ACC112 (cell line): ENCODE results near the gene AGPAT3.

ENCODE experiments used
- H2AFZ ChIP-seq: fragments of 200-600 bp; sonication (generic); one replicate; pipeline ENCODE4 v1.6.0; 2017; ENCODE audit warnings: antibody characterized with exemption, low read length; ENCODE audit not compliant: unreplicated experiment
- H3K27ac ChIP-seq: fragments of 200-600 bp; sonication (generic); 2 replicates; pipeline ENCODE4 v1.5.1; 2014; ENCODE audit warnings: low read depth, mild to moderate bottlenecking, antibody characterized with exemption, low read length, moderate library complexity
- H3K27me3 ChIP-seq: fragments of 200-600 bp; sonication (generic); 2 replicates; pipeline ENCODE4 v1.6.1; 2014; ENCODE audit warnings: mild to moderate bottlenecking, antibody characterized with exemption, low read length, moderate library complexity, mixed read lengths; ENCODE audit not compliant: insufficient read depth
- H3K36me3 ChIP-seq: fragments of 200-600 bp; sonication (generic); 2 replicates; pipeline ENCODE4 v1.6.1; 2016; ENCODE audit warnings: mild to moderate bottlenecking, antibody characterized with exemption, low read length, moderate library complexity, mixed read lengths; ENCODE audit not compliant: insufficient read depth
- H3K4me1 ChIP-seq: fragments of 200-600 bp; sonication (generic); one replicate; pipeline ENCODE4 v1.6.1; 2016; ENCODE audit warnings: low read length, mixed read lengths; ENCODE audit not compliant: insufficient read depth, unreplicated experiment, control insufficient read depth
- H3K4me3 ChIP-seq: fragments of 200-600 bp; sonication (generic); 2 replicates; pipeline ENCODE4 v1.5.1; 2014; ENCODE audit warnings: mild to moderate bottlenecking, low read depth, low read length
- H3K79me2 ChIP-seq: fragments of 200-600 bp; sonication (generic); one replicate; pipeline ENCODE4 v1.6.0; 2016; ENCODE audit warnings: low read length; ENCODE audit not compliant: control insufficient read depth, unreplicated experiment, insufficient read depth

Gene AGPAT3

GRCh38 chr21:43864313-43864961 is 586 bp upstream of the AGPAT3 start:
- peaks cover 39% of the 10 kb centered on the region for H3K79me2 ChIP-seq
- no peaks in the 10 kb centered on the region for H3K36me3 ChIP-seq
- no peak overlapping the region for H2AFZ ChIP-seq
- peak overlapping the region; percentile 75 for H3K4me3 ChIP-seq
- peaks cover 16% of the 10 kb centered on the region for H3K4me1 ChIP-seq
- no peaks in the 10 kb centered on the region for H3K27me3 ChIP-seq
- no peak overlapping the region for H3K27ac ChIP-seq

GRCh38 chr21:43865540-43866259 is 677 bp downstream of the AGPAT3 start:
- H3K36me3 ChIP-seq: 0 out of 2 replicates have a peak, but pooled peaks cover under 1% of the 10 kb centered on the region
- H3K4me3 ChIP-seq: peak overlapping the region; percentile 76
- H3K4me1 ChIP-seq: peaks cover 11% of the 10 kb centered on the region
- H3K27me3 ChIP-seq: no peaks in the 10 kb centered on the region
- H3K79me2 ChIP-seq: peaks cover 48% of the 10 kb centered on the region
- H2AFZ ChIP-seq: peak overlapping the region; percentile 73
- H3K27ac ChIP-seq: peak overlapping the region; percentile 45

- peaks cover 10% of the 10 kb centered on the region for H3K4me1 ChIP-seq
- peak overlapping the region; percentile 45 for H3K27ac ChIP-seq
- peaks cover 48% of the 10 kb centered on the region for H3K79me2 ChIP-seq
- H3K27me3 ChIP-seq: no peaks in the 10 kb centered on the region
- H3K36me3 ChIP-seq: 0 out of 2 replicates have a peak, but pooled peaks cover 3% of the 10 kb centered on the region
- peak overlapping the region; percentile 73 for H2AFZ ChIP-seq
- H3K4me3 ChIP-seq: peak overlapping the region; percentile 76
Observed at GRCh38 chr21:43866260-43866629, 1.2 kb downstream of the AGPAT3 start.

- H3K27me3 ChIP-seq: no peaks in the 10 kb centered on the region
- H3K36me3 ChIP-seq: 0 out of 2 replicates have a peak, but pooled peaks cover 3% of the 10 kb centered on the region
- H3K27ac ChIP-seq: no peak overlapping the region
- H3K4me3 ChIP-seq: peak overlapping the region; percentile 76
- H3K79me2 ChIP-seq: peaks cover 51% of the 10 kb centered on the region
- peak overlapping the region; percentile 73 for H2AFZ ChIP-seq
- H3K4me1 ChIP-seq: peaks cover 10% of the 10 kb centered on the region
Observed at GRCh38 chr21:43866659-43867331, 1.8 kb downstream of the AGPAT3 start.

GRCh38 chr21:43867332-43867703 is 2.3 kb downstream of the AGPAT3 start:
- Histone ChIP-seq H3K36me3 (0 out of 2 replicates have a peak, but pooled peaks cover 3% of the 10 kb centered on the region), H3K27me3 (no peaks in the 10 kb centered on the region), H2AFZ (no peak overlapping the region), H3K27ac (no peak overlapping the region), H3K4me1 (peaks cover 10% of the 10 kb centered on the region), H3K79me2 (peaks cover 52% of the 10 kb centered on the region), H3K4me3 (peak overlapping the region; percentile 76)

GRCh38 chr21:43867948-43868347 is 2.9 kb downstream of the AGPAT3 start:
- peaks cover 10% of the 10 kb centered on the region for H3K4me1 ChIP-seq
- no peak overlapping the region for H3K27ac ChIP-seq
- H2AFZ ChIP-seq: no peak overlapping the region
- no peaks in the 10 kb centered on the region for H3K27me3 ChIP-seq
- peaks cover 7% of the 10 kb centered on the region; the same call in 1 of the 2 replicates for H3K36me3 ChIP-seq
- H3K79me2 ChIP-seq: peaks cover 57% of the 10 kb centered on the region
- no peak overlapping the region for H3K4me3 ChIP-seq

GRCh38 chr21:43868461-43868860 is 3.4 kb downstream of the AGPAT3 start:
- peaks cover 10% of the 10 kb centered on the region for H3K4me1 ChIP-seq
- no peak overlapping the region for H2AFZ ChIP-seq
- H3K79me2 ChIP-seq: peaks cover 59% of the 10 kb centered on the region
- no peaks in the 10 kb centered on the region for H3K27me3 ChIP-seq
- no peak overlapping the region for H3K27ac ChIP-seq
- no peak overlapping the region for H3K4me3 ChIP-seq
- peaks cover 7% of the 10 kb centered on the region; the same call in 1 of the 2 replicates for H3K36me3 ChIP-seq

GRCh38 chr21:43869486-43870325 is 4.7 kb downstream of the AGPAT3 start:
- no peak overlapping the region for H3K4me3 ChIP-seq
- no peak overlapping the region for H3K27ac ChIP-seq
- no peaks in the 10 kb centered on the region for H3K27me3 ChIP-seq
- no peak overlapping the region for H2AFZ ChIP-seq
- peaks cover 10% of the 10 kb centered on the region for H3K4me1 ChIP-seq
- peaks cover 10% of the 10 kb centered on the region; the same call in 1 of the 2 replicates for H3K36me3 ChIP-seq
- H3K79me2 ChIP-seq: peaks cover 62% of the 10 kb centered on the region

- H3K36me3 ChIP-seq: peaks cover 17% of the 10 kb centered on the region; the same call in 1 of the 2 replicates
- peaks cover 52% of the 10 kb centered on the region for H3K79me2 ChIP-seq
- no peaks in the 10 kb centered on the region for H3K27me3 ChIP-seq
- peaks cover 9% of the 10 kb centered on the region for H3K4me1 ChIP-seq
- H3K4me3 ChIP-seq: no peak overlapping the region
- no peak overlapping the region for H3K27ac ChIP-seq
- H2AFZ ChIP-seq: no peak overlapping the region
Observed at GRCh38 chr21:43871487-43871886, 6.5 kb downstream of the AGPAT3 start.
